AG04449 (cell line): ENCODE data around the gene CDON.

Source experiments
- CTCF ChIA-PET: fragments of 350-600 bp; formaldehyde crosslinking; extraction: SDS; loops from one replicate; lab custom pipeline; 2021; ENCODE audit warnings: antibody characterized with exemption; lab: Yijun Ruan, JAX
- POLR2A ChIA-PET: fragments of 400-600, 350-600 bp; formaldehyde crosslinking; extraction: SDS; loops from one replicate; lab custom pipeline; 2020; ENCODE audit warnings: antibody characterized with exemption, inconsistent platforms; lab: Yijun Ruan, JAX
- DNase-seq: peaks from one replicate; pipeline ENCODE4 v3.0.0-alpha.2; 2010; ENCODE audit warnings: low read depth, low spot score
- H3K4me3 ChIP-seq: 2 replicates; pipeline ENCODE4 v1.5.1; 2011; ENCODE audit warnings: low read depth, mild to moderate bottlenecking, control low read depth, low read length
- TF ChIP-seq, protein P1 (sequence below): IDR thresholded peaks from one replicate; pipeline ENCODE4 v1.5.1; 2011; ENCODE audit warnings: mild to moderate bottlenecking, moderate library complexity, low read length, control low read depth, inconsistent platforms; ENCODE audit not compliant: insufficient read depth; ENCODE audit errors: missing control alignments

The CDON gene

DNA sequence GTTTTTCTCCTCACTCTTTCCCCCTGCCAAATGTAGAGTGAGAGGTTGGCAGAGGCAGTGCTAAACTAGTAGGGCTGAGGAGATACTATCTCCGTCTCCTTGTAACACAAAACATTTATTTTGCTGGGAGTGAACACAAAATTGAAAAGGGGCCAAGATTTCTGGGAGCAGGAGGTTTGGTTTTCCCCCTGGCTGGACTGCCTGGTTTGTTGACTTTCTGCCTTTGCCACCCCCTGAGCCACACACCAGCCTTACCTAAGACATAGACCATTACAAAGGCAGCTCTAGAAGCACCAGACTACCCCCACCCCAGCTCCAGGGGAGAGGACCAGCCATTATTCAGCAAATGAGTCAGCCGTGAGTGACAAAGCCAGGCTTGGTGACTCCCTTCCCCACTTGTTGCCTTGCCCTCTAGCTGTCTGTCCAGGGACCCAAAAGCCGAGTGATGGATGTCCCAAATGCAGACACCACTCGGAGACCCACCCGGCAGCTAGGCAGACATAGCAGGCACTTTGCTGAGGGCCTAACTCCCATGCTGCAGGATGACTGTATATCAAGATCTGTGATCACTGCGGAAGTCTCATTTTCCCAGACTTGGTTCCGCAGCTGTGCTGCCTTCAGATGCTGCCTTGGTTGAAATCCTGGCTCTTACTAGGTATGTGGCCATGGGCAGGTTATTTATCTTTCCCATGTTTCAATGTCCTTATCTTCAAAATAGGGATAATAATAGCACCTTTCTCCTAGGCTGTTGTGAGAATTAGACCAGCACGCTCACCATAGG lies 17.7 kb upstream of the CDON start:
- POLR2A ChIA-PET: no interaction called here
- DNase-seq: no peak
- no peak overlapping the region for H3K4me3 ChIP-seq
- CTCF ChIA-PET: no interaction called here
- TF ChIP-seq, protein P1, sequence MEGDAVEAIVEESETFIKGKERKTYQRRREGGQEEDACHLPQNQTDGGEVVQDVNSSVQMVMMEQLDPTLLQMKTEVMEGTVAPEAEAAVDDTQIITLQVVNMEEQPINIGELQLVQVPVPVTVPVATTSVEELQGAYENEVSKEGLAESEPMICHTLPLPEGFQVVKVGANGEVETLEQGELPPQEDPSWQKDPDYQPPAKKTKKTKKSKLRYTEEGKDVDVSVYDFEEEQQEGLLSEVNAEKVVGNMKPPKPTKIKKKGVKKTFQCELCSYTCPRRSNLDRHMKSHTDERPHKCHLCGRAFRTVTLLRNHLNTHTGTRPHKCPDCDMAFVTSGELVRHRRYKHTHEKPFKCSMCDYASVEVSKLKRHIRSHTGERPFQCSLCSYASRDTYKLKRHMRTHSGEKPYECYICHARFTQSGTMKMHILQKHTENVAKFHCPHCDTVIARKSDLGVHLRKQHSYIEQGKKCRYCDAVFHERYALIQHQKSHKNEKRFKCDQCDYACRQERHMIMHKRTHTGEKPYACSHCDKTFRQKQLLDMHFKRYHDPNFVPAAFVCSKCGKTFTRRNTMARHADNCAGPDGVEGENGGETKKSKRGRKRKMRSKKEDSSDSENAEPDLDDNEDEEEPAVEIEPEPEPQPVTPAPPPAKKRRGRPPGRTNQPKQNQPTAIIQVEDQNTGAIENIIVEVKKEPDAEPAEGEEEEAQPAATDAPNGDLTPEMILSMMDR: no peak

DNA sequence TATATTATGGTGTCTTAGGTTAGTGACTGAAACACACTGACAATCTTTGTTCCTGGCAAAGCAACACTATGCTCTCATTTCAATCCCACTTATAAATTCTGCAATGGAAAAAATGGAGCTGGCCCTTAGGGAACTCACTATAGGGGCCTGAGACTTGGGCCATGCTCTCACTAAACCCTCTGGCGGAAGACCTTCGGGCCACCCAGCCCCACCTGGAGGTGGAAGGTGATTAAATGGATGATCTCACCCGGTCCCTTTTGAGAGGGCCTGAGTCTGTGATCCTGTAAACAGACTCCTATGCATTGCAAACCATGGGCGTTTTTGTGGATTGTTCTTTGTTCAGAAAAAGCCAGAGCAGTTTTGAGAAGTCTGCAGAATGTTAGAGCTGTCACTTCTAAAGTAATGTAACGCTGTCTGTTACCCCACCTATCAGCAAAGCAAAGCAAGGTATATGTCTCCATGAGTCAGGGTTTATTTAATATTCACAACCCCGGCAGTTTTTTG lies 17.0 kb upstream of the CDON start:
- ChIA-PET POLR2A (no interaction called here), CTCF (interaction anchor here (0.9 kb wide), 1 partner anchor 114 kb away, joined by 4 read pairs; no protein-coding TSS in a partner anchor)
- no peak for DNase-seq
- TF ChIP-seq, protein P1: no peak
- H3K4me3 ChIP-seq: no peak overlapping the region

DNA sequence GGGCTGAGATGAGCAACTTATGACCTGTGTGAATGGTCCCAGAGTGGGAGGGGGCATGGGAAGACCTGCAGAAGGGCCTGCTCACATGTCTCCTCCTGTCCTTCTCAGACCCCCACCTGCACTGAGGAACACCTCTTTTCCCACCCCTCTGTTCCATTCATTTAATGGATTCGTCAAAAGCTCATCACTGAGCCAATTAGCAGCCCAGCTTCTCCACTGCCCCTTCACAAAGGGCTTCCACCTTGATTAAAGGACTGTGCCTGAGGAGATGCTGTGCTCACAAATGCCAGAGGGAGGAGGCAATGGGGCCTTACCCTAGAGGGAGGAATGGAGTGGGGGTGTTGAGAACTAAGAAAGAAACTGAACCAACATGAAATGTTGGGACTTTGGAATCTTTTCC lies 14.0 kb upstream of the CDON start:
- no peak for DNase-seq
- H3K4me3 ChIP-seq: no peak overlapping the region
- ChIA-PET POLR2A (no interaction called here), CTCF (no interaction called here)
- TF ChIP-seq, protein P1: no peak

DNA sequence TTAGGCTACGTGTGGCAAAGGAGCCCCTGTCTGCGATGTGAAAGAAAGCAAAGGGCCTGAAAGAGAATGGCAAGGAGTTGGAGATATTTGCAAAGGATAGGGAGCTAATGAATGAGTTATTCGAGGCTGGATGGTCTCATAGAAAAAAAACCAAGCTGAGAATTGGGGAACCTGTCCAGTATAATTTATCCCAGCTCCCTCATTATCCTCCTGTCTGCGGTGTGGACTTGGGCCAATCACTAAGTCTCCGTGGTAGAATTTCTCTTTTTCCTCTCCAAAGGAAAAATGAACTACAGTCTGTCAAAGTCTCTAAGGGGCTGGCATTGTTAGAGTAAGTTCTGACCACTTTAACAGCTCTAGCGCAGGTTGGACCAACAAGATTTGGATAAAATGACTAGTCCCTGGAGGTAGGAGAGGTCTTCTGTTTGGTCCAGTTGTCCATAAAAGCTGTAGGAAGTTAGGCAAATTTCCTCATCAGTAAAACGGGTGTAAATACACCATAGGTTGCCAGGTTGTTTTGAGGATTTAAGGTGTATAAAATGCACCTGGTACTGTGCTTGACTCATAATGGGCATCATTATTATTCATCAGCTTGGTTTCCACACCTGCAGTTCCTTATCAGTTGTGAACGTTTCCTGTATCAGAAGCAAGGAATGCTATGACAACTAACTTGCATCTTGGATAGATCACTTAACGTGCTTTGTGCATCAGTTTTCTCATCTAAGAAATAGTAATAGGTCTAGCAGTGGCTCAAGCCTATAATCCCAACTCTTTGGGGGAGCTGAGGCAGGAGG lies 10.3 kb upstream of the CDON start:
- TF ChIP-seq, protein P1: no peak
- POLR2A ChIA-PET: no interaction called here
- CTCF ChIA-PET: no interaction called here

DNA sequence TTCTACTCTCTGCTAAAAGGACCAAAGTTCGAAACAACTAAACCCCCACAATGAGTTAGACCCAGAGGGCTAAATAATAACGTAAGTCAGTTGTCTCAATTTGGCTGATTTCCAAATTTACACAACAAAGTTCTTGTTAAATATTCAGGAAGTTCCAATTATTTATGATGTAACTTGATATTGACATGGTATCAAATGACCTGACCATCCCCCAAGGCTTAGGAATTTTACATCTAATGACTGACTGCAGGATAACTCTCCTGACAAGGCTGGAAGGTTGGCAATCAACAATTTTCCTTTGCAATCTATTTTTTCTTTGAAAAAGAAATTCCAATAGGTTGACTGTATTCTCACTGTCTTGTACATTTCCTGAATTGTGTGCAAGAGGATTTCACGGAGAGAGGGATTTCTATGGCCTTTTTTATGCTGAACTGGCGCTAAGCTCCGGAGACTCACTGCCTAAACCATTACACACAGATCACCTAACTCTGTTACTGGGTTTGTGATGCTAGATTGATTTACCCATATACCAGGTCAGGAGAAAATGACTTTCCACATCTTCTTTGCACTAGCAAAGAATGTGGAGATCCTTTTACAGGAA lies 9.6 kb upstream of the CDON start:
- DNase-seq: no peak
- POLR2A ChIA-PET: no interaction called here
- TF ChIP-seq, protein P1: no peak
- H3K4me3 ChIP-seq: no peak overlapping the region
- CTCF ChIA-PET: no interaction called here

More for the DNA sequence above, 10.3 kb upstream of the CDON start:
- H3K4me3 ChIP-seq: no peak overlapping the region
- no peak for DNase-seq

DNA sequence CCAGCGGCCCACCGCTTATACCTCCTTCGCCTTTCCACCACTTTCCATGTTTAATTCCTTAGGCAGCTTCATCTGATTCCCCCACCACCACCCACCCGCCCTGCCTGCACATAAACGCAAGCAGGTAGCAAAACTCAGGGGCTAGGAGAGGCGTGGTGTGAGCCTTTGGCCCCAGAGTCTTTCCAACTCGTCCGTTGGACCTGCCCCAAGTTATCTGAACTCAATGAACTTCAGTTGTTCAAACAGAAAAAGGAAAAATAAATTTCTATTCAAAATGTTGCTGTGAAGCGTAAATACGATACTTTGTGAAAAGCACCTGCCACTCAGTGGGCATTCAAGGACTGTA lies 814 bp upstream of the CDON start:
- H3K4me3 ChIP-seq: peak overlapping the region; percentile 63
- ChIA-PET POLR2A (no interaction called here), CTCF (no interaction called here)
- DNase-seq: no peak
- TF ChIP-seq, protein P1: no peak
